IMR-90 (cell line): Measurements from ENCODE around the gene ARHGAP24. TPM values are rescaled to one million over a fixed set of nuclear protein-coding genes. Genes with fewer than 3 reads are reported as not detected.

Source experiments
- ATAC-seq: fragments of 200-7000 bp; cut with Tn5 transposase; 2 replicates; pipeline ENCODE4 v1.9.1; 2020; ENCODE audit warnings: low read depth, mild to moderate bottlenecking, moderate library complexity
- BruUV-seq: library from RNA; stranded (reverse); fragments of 400-500 nt; replicated peaks from 2 replicates; lab custom pipeline; 2021; lab: Mats Ljungman, UMichigan
- CTCF ChIA-PET: fragments of 300-600 bp; formaldehyde crosslinking; extraction: SDS; loops from one replicate; lab custom pipeline; 2021; ENCODE audit warnings: antibody characterized with exemption; lab: Yijun Ruan, JAX
- POLR2A ChIA-PET: fragments of 300-600 bp; sonication (Branson Sonifier 250); formaldehyde crosslinking; loops from one replicate; lab custom pipeline; 2022; ENCODE audit warnings: antibody characterized with exemption; ENCODE audit not compliant: unreplicated experiment; lab: Charles Lee
- DNase-seq: peaks from one replicate; pipeline ENCODE4 v3.0.0; 2013
- H2AFZ ChIP-seq: replicated peaks from 2 replicates; pipeline ENCODE3; 2013; ENCODE audit warnings: low read length, mild to moderate bottlenecking; ENCODE audit not compliant: poor library complexity
- H2AK5ac ChIP-seq: 2 replicates; pipeline ENCODE4 v1.6.1; 2013; ENCODE audit warnings: low read depth, low read length, inconsistent platforms
- H2AK9ac ChIP-seq: replicated peaks from 2 replicates; pipeline ENCODE3; 2013; ENCODE audit warnings: mild to moderate bottlenecking, low read depth, low read length, moderate library complexity; ENCODE audit not compliant: poor library complexity
- H2BK120ac ChIP-seq: 2 replicates; pipeline ENCODE4 v1.6.1; 2013; ENCODE audit warnings: low read depth, low read length, inconsistent platforms
- H2BK15ac ChIP-seq: 3 replicates; pipeline ENCODE4 v1.6.1; 2013; ENCODE audit warnings: low read depth, low read length, inconsistent platforms
- H2BK20ac ChIP-seq: 2 replicates; pipeline ENCODE4 v1.6.1; 2013; ENCODE audit warnings: low read depth, mild to moderate bottlenecking, inconsistent platforms, low read length, moderate library complexity
- H2BK5ac ChIP-seq: 2 replicates; pipeline ENCODE4 v1.6.1; 2013; ENCODE audit warnings: mild to moderate bottlenecking, low read depth, low read length, inconsistent platforms; ENCODE audit not compliant: poor library complexity, severe bottlenecking
- H3K14ac ChIP-seq: replicated peaks from 2 replicates; pipeline ENCODE4 v1.6.1; 2013; ENCODE audit warnings: low read depth, low read length, inconsistent platforms
- H3K18ac ChIP-seq: 2 replicates; pipeline ENCODE4 v1.6.1; 2013; ENCODE audit warnings: low read depth, low read length, control low read depth
- H3K23ac ChIP-seq: 2 replicates; pipeline ENCODE4 v1.6.1; 2013; ENCODE audit warnings: low read depth, low read length, inconsistent platforms
- H3K27ac ChIP-seq: 2 replicates; pipeline ENCODE4 v1.5.1; 2013; ENCODE audit warnings: mild to moderate bottlenecking, control low read depth, low read length; ENCODE audit not compliant: insufficient read depth
- H3K27me3 ChIP-seq: 2 replicates; pipeline ENCODE4 v1.6.1; 2013; ENCODE audit warnings: low read length; ENCODE audit not compliant: control insufficient read depth, insufficient read depth
- H3K36me3 ChIP-seq: 2 replicates; pipeline ENCODE4 v1.6.1; 2013; ENCODE audit warnings: low read length, mixed read lengths; ENCODE audit not compliant: control insufficient read depth, insufficient read depth
- H3K4ac ChIP-seq: 2 replicates; pipeline ENCODE4 v1.6.1; 2013; ENCODE audit warnings: low read depth, low read length, inconsistent platforms
- H3K4me1 ChIP-seq: 2 replicates; pipeline ENCODE4 v1.6.1; 2013; ENCODE audit warnings: low read length, mixed read lengths; ENCODE audit not compliant: control insufficient read depth, insufficient read depth
- H3K4me2 ChIP-seq: 2 replicates; pipeline ENCODE4 v1.6.1; 2013; ENCODE audit warnings: low read depth, mild to moderate bottlenecking, control low read depth, low read length, moderate library complexity
- H3K4me3 ChIP-seq: 2 replicates; pipeline ENCODE4 v1.5.1; 2013; ENCODE audit warnings: low read depth, mild to moderate bottlenecking, control low read depth, low read length, moderate library complexity; ENCODE audit not compliant: insufficient read depth
- H3K56ac ChIP-seq: 2 replicates; pipeline ENCODE4 v1.6.1; 2013; ENCODE audit warnings: low read length, inconsistent platforms; ENCODE audit not compliant: insufficient read depth; ENCODE audit errors: extremely low read depth
- H3K79me1 ChIP-seq, 2 experiments: 2 replicates each; pipeline ENCODE4 v1.6.1; 2013; ENCODE audit warnings: low read length in 2 of 2, inconsistent platforms in 1 of 2, low read depth in 1 of 2
- H3K9ac ChIP-seq: 2 replicates; pipeline ENCODE4 v1.6.1; 2013; ENCODE audit warnings: low read depth, low read length, control low read depth
- H3K9me1 ChIP-seq: 2 replicates; pipeline ENCODE4 v1.6.1; 2013; ENCODE audit warnings: low read length, inconsistent platforms; ENCODE audit not compliant: insufficient read depth
- H3K9me3 ChIP-seq: 2 replicates; pipeline ENCODE4 v1.6.1; 2013; ENCODE audit warnings: low read length; ENCODE audit not compliant: control insufficient read depth, insufficient read depth
- H4K20me1 ChIP-seq: 2 replicates; pipeline ENCODE4 v1.6.1; 2013; ENCODE audit warnings: low read length, inconsistent platforms; ENCODE audit not compliant: insufficient read depth
- H4K5ac ChIP-seq: 2 replicates; pipeline ENCODE4 v1.6.1; 2013; ENCODE audit warnings: mild to moderate bottlenecking, low read depth, low read length, control low read depth
- H4K8ac ChIP-seq, 2 experiments: 2 replicates each; pipeline ENCODE4 v1.6.1; 2013; ENCODE audit warnings: low read depth in 2 of 2, low read length in 2 of 2, control low read depth in 1 of 2, inconsistent platforms in 1 of 2
- H4K91ac ChIP-seq: 2 replicates; pipeline ENCODE4 v1.6.1; 2013; ENCODE audit warnings: low read depth, low read length, inconsistent platforms; ENCODE audit not compliant: insufficient read depth
- CTCF ChIP-seq: conservative IDR thresholded peaks from 2 replicates; pipeline ENCODE4 v1.5.1; 2012; ENCODE audit warnings: mild to moderate bottlenecking, low read depth, low read length, improper control_type of control experiment
- POLR2A ChIP-seq: IDR thresholded peaks from 2 replicates; pipeline ENCODE4 v1.6.1; 2012; ENCODE audit warnings: mild to moderate bottlenecking, low read depth, low read length
- RAD21 ChIP-seq: IDR thresholded peaks from 2 replicates; pipeline ENCODE4 v1.6.1; 2012; ENCODE audit warnings: low read length, improper control_type of control experiment
- RCOR1 ChIP-seq: IDR thresholded peaks from 2 replicates; pipeline ENCODE4 v1.6.1; 2012; ENCODE audit warnings: mild to moderate bottlenecking, low read length, improper control_type of control experiment; ENCODE audit not compliant: insufficient replicate concordance
- USF2 ChIP-seq: fragments of 150-350 bp; IDR thresholded peaks from 2 replicates; pipeline ENCODE4 v1.6.1; 2017; ENCODE audit warnings: mild to moderate bottlenecking, antibody characterized with exemption, low read length, low read depth
- dilution Hi-C: fragments of 300-500 bp; cut with HindIII; formaldehyde crosslinking; loops from one replicate; pipeline ENCODE4 v1.14.3; 2018; ENCODE audit warnings: low sequenced_read_pairs; ENCODE audit not compliant: unreplicated experiment
- in situ Hi-C: fragments of 300-500 bp; cut with MboI; formaldehyde crosslinking; loops from 3 replicates; pipeline ENCODE4 v1.14.3; 2019; ENCODE audit warnings: low sequenced_read_pairs, inconsistent platforms, mixed read lengths
- intact Hi-C: fragments of 100-400 bp; cut with micrococcal nuclease; formaldehyde crosslinking; loops from 2 replicates; pipeline ENCODE4 v1.10.0; 2022
- polyA plus RNA-seq, 3 experiments: library from polyadenylated mRNA; depleted of rRNA; stranded (reverse); fragments of >200 nt; gene quantifications; 2 replicates each; pipeline ENCODE4 v1.2.3, GENCODE V29; 2012; ENCODE audit warnings: low replicate concordance in 1 of 3
- total RNA-seq: library from RNA; depleted of rRNA; stranded (reverse); fragments of >200 nt; gene quantifications from 2 replicates; pipeline ENCODE4 v1.2.3, GENCODE V29; 2012

ARHGAP24 gene
- total and polyA plus RNA-seq, 2 of the 4 experiments (the other 2 are of a cell fraction) = 11.9 to 24.0 TPM

GRCh38 chr4:85455942-85456341, 19.0 kb upstream of the ARHGAP24 start:
- no TSS peak for BruUV-seq
- in situ Hi-C loops = no loop called here
- CTCF ChIA-PET = no interaction called here

More at GRCh38 chr4:85455942-85456341, 19.0 kb upstream of the ARHGAP24 start:
- Histone ChIP-seq H3K4ac (no peak overlapping the region), H4K5ac (no peak overlapping the region), H2BK15ac (no peak overlapping the region), H3K4me3 (no peak overlapping the region), H2BK20ac (no peak overlapping the region), H3K9me3 (no peaks in the 10 kb centered on the region), H2BK5ac (no peak overlapping the region), H3K79me1 (no peaks in the 10 kb centered on the region), H3K23ac (no peak overlapping the region), H4K91ac (no peak overlapping the region), H3K27me3 (no peaks in the 10 kb centered on the region), H3K14ac (no peak overlapping the region), H2BK120ac (no peak overlapping the region), H3K56ac (no peak overlapping the region), H3K9me1 (no peaks in the 10 kb centered on the region), H3K27ac (no peak overlapping the region), H2AFZ (no peak overlapping the region), H2AK9ac (no peak overlapping the region), H3K4me1 (no peaks in the 10 kb centered on the region), H3K36me3 (no peaks in the 10 kb centered on the region), H3K18ac (no peak overlapping the region), H3K4me2 (no peak overlapping the region), H4K8ac (no peak overlapping the region), H3K9ac (no peak overlapping the region), H2AK5ac (no peak overlapping the region), H4K20me1 (no peaks in the 10 kb centered on the region)
- intact Hi-C loops = no loop called here
- no peak for ATAC-seq
- no peak for DNase-seq
- dilution Hi-C loops = no loop called here
- TF ChIP-seq RCOR1 (no peak), CTCF (no peak), USF2 (no peak), POLR2A (no peak), RAD21 (no peak)
- POLR2A ChIA-PET = no interaction called here
